ENCODE results near the gene FNBP1L. TPM values are rescaled to one million over a fixed set of nuclear protein-coding genes. Genes with fewer than 3 reads are reported as not detected.

FNBP1L gene
- total and polyA plus RNA-seq, 9 of the 15 experiments (the other 6 are each of a cell fraction or from before 2014, with no cell fraction given): 1.4 to 6.9 (median 5.9) TPM

- intact Hi-C loops (cut with micrococcal nuclease) (loop anchor here (5.0 to 10.0 kb wide), 2 partner anchors 55 to 62 kb away; partner anchors contain the start of gene FNBP1L), in situ Hi-C loops (cut with MboI) (no loop called here)
- no peaks in the 10 kb centered on the region for H3K27me3 ChIP-seq (ENCODE audit: control insufficient read depth in 2 of 2, insufficient read depth in 2 of 2, low read length in 2 of 2)
- DNase-seq (ENCODE audit: extremely low read depth in 1 of 4, low spot score in 3 of 4) (no peak), FAIRE-seq (no peak), ATAC-seq (no peak)
- peak overlapping the region; percentile 47 for H3K27ac ChIP-seq (ENCODE audit: extremely low read depth, low read depth, low read length)
- no peaks in the 10 kb centered on the region for H3K9me3 ChIP-seq (replicated peaks; ENCODE audit: control insufficient read depth, insufficient read depth, low read depth, low read length)
- no peaks in the 10 kb centered on the region for H3K36me3 ChIP-seq (ENCODE audit: control insufficient read depth, insufficient read depth, low read length)
- peak overlapping the region; percentile 38; the same call in 1 of the 2 replicates for H3K4me2 ChIP-seq (ENCODE audit: insufficient read depth, low read length)
- H3K9me1 ChIP-seq (ENCODE audit: control insufficient read depth, insufficient read depth, low read length): no peaks in the 10 kb centered on the region
- H3K4me1 ChIP-seq (replicated peaks in 1 of 2; ENCODE audit: control insufficient read depth in 2 of 2, insufficient read depth in 2 of 2, low read length in 2 of 2): peaks cover 4 to 54% of the 10 kb centered on the region in 2 experiments; a peak in 4 of 5 replicates
- H3K9ac ChIP-seq (ENCODE audit: insufficient read depth in 1 of 2, low read depth in 2 of 2, low read length in 2 of 2): peak overlapping the region in 1 of 2 experiments; percentile 17; a peak in 2 of 4 replicates
- H3K79me2 ChIP-seq (ENCODE audit: control insufficient read depth, insufficient read depth, low read length): peaks cover 24% of the 10 kb centered on the region; the same call in 2 of the 3 replicates
- TF ChIP-seq TAF9B (IDR thresholded peaks at IDR 0.05; ENCODE audit: partially characterized antibody) (peak; percentile 16), NFIC (IDR thresholded peaks at IDR 0.05) (peak; percentile 23), C11orf30 (IDR thresholded peaks at IDR 0.05; ENCODE audit: low read depth) (0 out of 2 replicates have a peak, but pooled peaks have one; percentile 14), ATF4 (CRISPR knock-in tag; IDR thresholded peaks at IDR 0.05) (no peak)
- H4K20me1 ChIP-seq (replicated peaks; ENCODE audit: control insufficient read depth, insufficient read depth, low read length): no peaks in the 10 kb centered on the region
- ChIA-PET POLR2A (interaction anchor here (0.6 kb wide), 1 partner anchor 32 kb away, joined by 3 read pairs; no protein-coding TSS in a partner anchor), CTCF (ENCODE audit: low intra/inter-chr PET ratio) (no interaction called here)
- BruUV-seq (replicated peaks): no TSS peak
- H3K4me3 ChIP-seq: no peak overlapping the region
- WGBS (ENCODE audit: insufficient coverage, low coverage, missing lambda C conversion rate): 40% methylated on average over 1 of the region's 1 CpG
- peak overlapping the region; percentile 46; the same call in 1 of the 2 replicates for H2AFZ ChIP-seq (ENCODE audit: low read depth, low read length)
These were observed 54.7 kb downstream of the FNBP1L start for GRCh38 chr1:93502571-93502970.

- POLR2A ChIA-PET: no interaction called here
- Histone ChIP-seq H3K27me3 (ENCODE audit: control insufficient read depth in 2 of 2, insufficient read depth in 2 of 2, low read length in 2 of 2) (no peaks in the 10 kb centered on the region), H3K79me2 (ENCODE audit: control insufficient read depth, insufficient read depth, low read length) (peaks cover 22% of the 10 kb centered on the region; the same call in 2 of the 3 replicates), H3K9ac (ENCODE audit: insufficient read depth in 1 of 2, low read depth in 2 of 2, low read length in 2 of 2) (no peak overlapping the region), H3K27ac (ENCODE audit: extremely low read depth, low read depth, low read length) (no peak overlapping the region), H2AFZ (ENCODE audit: low read depth, low read length) (no peak overlapping the region), H3K4me2 (ENCODE audit: insufficient read depth, low read length) (no peak overlapping the region), H3K36me3 (ENCODE audit: control insufficient read depth, insufficient read depth, low read length) (no peaks in the 10 kb centered on the region; the same call in 2 of the 3 replicates), H3K4me1 (replicated peaks in 1 of 2; ENCODE audit: control insufficient read depth in 2 of 2, insufficient read depth in 2 of 2, low read length in 2 of 2) (peaks cover 4 to 54% of the 10 kb centered on the region in 2 experiments; a peak in 4 of 5 replicates), H3K4me3 (no peak overlapping the region), H3K9me1 (ENCODE audit: control insufficient read depth, insufficient read depth, low read length) (no peaks in the 10 kb centered on the region), H3K9me3 (replicated peaks; ENCODE audit: control insufficient read depth, insufficient read depth, low read depth, low read length) (0 out of 2 replicates have a peak, but pooled peaks cover under 1% of the 10 kb centered on the region), H4K20me1 (replicated peaks; ENCODE audit: control insufficient read depth, insufficient read depth, low read length) (no peaks in the 10 kb centered on the region)
- FAIRE-seq: no peak
- peak in 1 of 4 experiments; percentile 19 for DNase-seq (ENCODE audit: extremely low read depth in 1 of 4, low spot score in 3 of 4)
- no TSS peak for BruUV-seq (replicated peaks)
- WGBS (ENCODE audit: insufficient coverage, low coverage, missing lambda C conversion rate): 90% methylated on average over 3 of the region's 3 CpGs
- CTCF ChIA-PET (ENCODE audit: low intra/inter-chr PET ratio): no interaction called here
- intact Hi-C loops (cut with micrococcal nuclease): loop anchor here (5.0 to 10.0 kb wide), 2 partner anchors 56 to 62 kb away; partner anchors contain the start of gene FNBP1L
- in situ Hi-C loops (cut with MboI): no loop called here
- no peak for ATAC-seq
- 0 out of 2 replicates have a peak, but pooled peaks have one; percentile 29 for TF ChIP-seq CHD2 (IDR thresholded peaks at IDR 0.05; ENCODE audit: low read depth, low read length)
- no peak for TF ChIP-seq ZNF561 (CRISPR knock-in tag; conservative IDR thresholded peaks at IDR 0.05)
- TF ChIP-seq, protein P1, sequence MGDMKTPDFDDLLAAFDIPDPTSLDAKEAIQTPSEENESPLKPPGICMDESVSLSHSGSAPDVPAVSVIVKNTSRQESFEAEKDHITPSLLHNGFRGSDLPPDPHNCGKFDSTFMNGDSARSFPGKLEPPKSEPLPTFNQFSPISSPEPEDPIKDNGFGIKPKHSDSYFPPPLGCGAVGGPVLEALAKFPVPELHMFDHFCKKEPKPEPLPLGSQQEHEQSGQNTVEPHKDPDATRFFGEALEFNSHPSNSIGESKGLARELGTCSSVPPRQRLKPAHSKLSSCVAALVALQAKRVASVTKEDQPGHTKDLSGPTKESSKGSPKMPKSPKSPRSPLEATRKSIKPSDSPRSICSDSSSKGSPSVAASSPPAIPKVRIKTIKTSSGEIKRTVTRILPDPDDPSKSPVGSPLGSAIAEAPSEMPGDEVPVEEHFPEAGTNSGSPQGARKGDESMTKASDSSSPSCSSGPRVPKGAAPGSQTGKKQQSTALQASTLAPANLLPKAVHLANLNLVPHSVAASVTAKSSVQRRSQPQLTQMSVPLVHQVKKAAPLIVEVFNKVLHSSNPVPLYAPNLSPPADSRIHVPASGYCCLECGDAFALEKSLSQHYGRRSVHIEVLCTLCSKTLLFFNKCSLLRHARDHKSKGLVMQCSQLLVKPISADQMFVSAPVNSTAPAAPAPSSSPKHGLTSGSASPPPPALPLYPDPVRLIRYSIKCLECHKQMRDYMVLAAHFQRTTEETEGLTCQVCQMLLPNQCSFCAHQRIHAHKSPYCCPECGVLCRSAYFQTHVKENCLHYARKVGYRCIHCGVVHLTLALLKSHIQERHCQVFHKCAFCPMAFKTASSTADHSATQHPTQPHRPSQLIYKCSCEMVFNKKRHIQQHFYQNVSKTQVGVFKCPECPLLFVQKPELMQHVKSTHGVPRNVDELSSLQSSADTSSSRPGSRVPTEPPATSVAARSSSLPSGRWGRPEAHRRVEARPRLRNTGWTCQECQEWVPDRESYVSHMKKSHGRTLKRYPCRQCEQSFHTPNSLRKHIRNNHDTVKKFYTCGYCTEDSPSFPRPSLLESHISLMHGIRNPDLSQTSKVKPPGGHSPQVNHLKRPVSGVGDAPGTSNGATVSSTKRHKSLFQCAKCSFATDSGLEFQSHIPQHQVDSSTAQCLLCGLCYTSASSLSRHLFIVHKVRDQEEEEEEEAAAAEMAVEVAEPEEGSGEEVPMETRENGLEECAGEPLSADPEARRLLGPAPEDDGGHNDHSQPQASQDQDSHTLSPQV (IDR thresholded peaks at IDR 0.05): no peak
- peak; percentile 45; the same call in 1 of the 2 replicates for TF ChIP-seq EGR1 (conservative IDR thresholded peaks at IDR 0.05)
- no peak for TF ChIP-seq CBX2 (IDR thresholded peaks at IDR 0.05; ENCODE audit: insufficient read depth, low read length, poor library complexity, severe bottlenecking)
- TF ChIP-seq CC2D1A (IDR thresholded peaks at IDR 0.05): peak; percentile 71
These were observed 55.2 kb downstream of the FNBP1L start for GRCh38 chr1:93503163-93503562.
